Neuronal stem cell (in vitro differentiated cells): ENCODE measurements around the gene MTREX. TPM values are rescaled to one million over a fixed set of nuclear protein-coding genes. Genes with fewer than 3 reads are reported as not detected.

Experiments
- DNase-seq: peaks from one replicate; pipeline ENCODE4 v3.0.0-alpha.2; 2013; ENCODE audit warnings: low spot score
- H2AFZ ChIP-seq: one replicate; pipeline ENCODE4 v1.6.1; 2013; ENCODE audit warnings: mild to moderate bottlenecking, low read length, inconsistent platforms
- H2AK5ac ChIP-seq: 2 replicates; pipeline ENCODE4 v1.6.1; 2013; ENCODE audit warnings: low read depth, mild to moderate bottlenecking, inconsistent platforms, low read length, moderate library complexity, mixed read lengths
- H2BK120ac ChIP-seq: 2 replicates; pipeline ENCODE4 v1.6.1; 2013; ENCODE audit warnings: low read depth, mild to moderate bottlenecking, inconsistent platforms, low read length, moderate library complexity, mixed read lengths
- H2BK12ac ChIP-seq: one replicate; pipeline ENCODE4 v1.6.1; 2013; ENCODE audit warnings: low read length, inconsistent platforms
- H2BK15ac ChIP-seq: 2 replicates; pipeline ENCODE4 v1.6.1; 2013; ENCODE audit warnings: mild to moderate bottlenecking, low read length, inconsistent platforms, mixed read lengths
- H2BK5ac ChIP-seq: one replicate; pipeline ENCODE4 v1.6.1; 2013; ENCODE audit warnings: inconsistent platforms, mild to moderate bottlenecking, low read length, moderate library complexity
- H3K14ac ChIP-seq: one replicate; pipeline ENCODE4 v1.6.1; 2013; ENCODE audit warnings: low read length, inconsistent platforms
- H3K18ac ChIP-seq: 2 replicates; pipeline ENCODE4 v1.6.1; 2013; ENCODE audit warnings: low read length, inconsistent platforms
- H3K23ac ChIP-seq: 2 replicates; pipeline ENCODE4 v1.6.1; 2013; ENCODE audit warnings: low read depth, mild to moderate bottlenecking, mixed read lengths, low read length, inconsistent platforms; ENCODE audit not compliant: poor library complexity
- H3K27ac ChIP-seq: replicated peaks from 3 replicates; pipeline ENCODE4 v1.5.1; 2013; ENCODE audit warnings: low read length, inconsistent platforms
- H3K27me3 ChIP-seq, 3 experiments: 2 replicates each; pipeline ENCODE4 v1.6.1; 2013; ENCODE audit warnings: low read length in 3 of 3, mild to moderate bottlenecking in 2 of 3, inconsistent platforms in 1 of 3, low read depth in 1 of 3, mixed read lengths in 1 of 3, moderate library complexity in 1 of 3; ENCODE audit not compliant: control insufficient read depth in 3 of 3, insufficient read depth in 3 of 3
- H3K36me3 ChIP-seq, 2 donors: replicated peaks in 1 of 2; 2 replicates each; pipeline ENCODE4 v1.6.1; 2013; ENCODE audit warnings: low read length in 2 of 2; ENCODE audit not compliant: control insufficient read depth in 2 of 2, insufficient read depth in 2 of 2
- H3K4ac ChIP-seq: 2 replicates; pipeline ENCODE4 v1.6.1; 2013; ENCODE audit warnings: inconsistent platforms, mild to moderate bottlenecking, low read length, moderate library complexity
- H3K4me1 ChIP-seq, 2 donors: 1 replicate in 1 of 2; 2 replicates in 1 of 2; pipeline ENCODE4 v1.6.1; 2013; ENCODE audit warnings: low read length in 2 of 2, low read depth in 1 of 2; ENCODE audit not compliant: control insufficient read depth in 2 of 2, insufficient read depth in 1 of 2
- H3K4me2 ChIP-seq: one replicate; pipeline ENCODE4 v1.6.1; 2013; ENCODE audit warnings: mild to moderate bottlenecking, low read length, inconsistent platforms; ENCODE audit not compliant: insufficient read depth, poor library complexity, severe bottlenecking
- H3K4me3 ChIP-seq, 2 donors: 2 replicates each; pipeline ENCODE4 v1.5.1; 2013; ENCODE audit warnings: low read length in 2 of 2, mild to moderate bottlenecking in 2 of 2, inconsistent platforms in 1 of 2, moderate library complexity in 1 of 2
- H3K79me1 ChIP-seq: one replicate; pipeline ENCODE4 v1.6.1; 2013; ENCODE audit warnings: low read depth, mild to moderate bottlenecking, inconsistent platforms, low read length, moderate library complexity
- H3K9ac ChIP-seq: one replicate; pipeline ENCODE4 v1.6.1; 2013; ENCODE audit warnings: mild to moderate bottlenecking, low read depth, low read length, inconsistent platforms; ENCODE audit not compliant: poor library complexity
- H3K9me3 ChIP-seq, 2 donors: replicated peaks in 1 of 2; 2 replicates each; pipeline versions ENCODE3 to v1.6.1; 2013; ENCODE audit warnings: low read length in 2 of 2, mild to moderate bottlenecking in 2 of 2, inconsistent platforms in 1 of 2, low read depth in 1 of 2, mixed read lengths in 1 of 2, moderate library complexity in 1 of 2; ENCODE audit not compliant: control insufficient read depth in 2 of 2, insufficient read depth in 1 of 2
- H4K8ac ChIP-seq: one replicate; pipeline ENCODE4 v1.6.1; 2013; ENCODE audit warnings: low read depth, mild to moderate bottlenecking, inconsistent platforms, low read length, moderate library complexity
- H4K91ac ChIP-seq: one replicate; pipeline ENCODE4 v1.6.1; 2013; ENCODE audit warnings: low read length, low read depth, mild to moderate bottlenecking, inconsistent platforms; ENCODE audit not compliant: poor library complexity
- WGBS, 2 donors: extraction: QIAGEN DNeasy Blood & Tissue Kit; methylation state at CpG; one replicate each; pipeline ENCODE4 v1.1.7; 2013; ENCODE audit warnings: missing lambda C conversion rate in 2 of 2, mixed read lengths in 1 of 2; ENCODE audit not compliant: insufficient read length in 2 of 2, insufficient replicate concordance in 1 of 2; ENCODE audit errors: extremely low coverage in 2 of 2; 5-methylcytosine and 5-hydroxymethylcytosine counted together
- polyA plus RNA-seq, 2 experiments: library from polyadenylated mRNA; stranded (reverse); fragments of 200-250 nt; gene quantifications; one replicate each; pipeline ENCODE4 v1.2.3, GENCODE V29; 2013

The MTREX gene
- 50.6 TPM for polyA plus RNA-seq (2013, experiment 1 of 2)
- polyA plus RNA-seq (2013, experiment 2 of 2) = 53.7 TPM

DNA sequence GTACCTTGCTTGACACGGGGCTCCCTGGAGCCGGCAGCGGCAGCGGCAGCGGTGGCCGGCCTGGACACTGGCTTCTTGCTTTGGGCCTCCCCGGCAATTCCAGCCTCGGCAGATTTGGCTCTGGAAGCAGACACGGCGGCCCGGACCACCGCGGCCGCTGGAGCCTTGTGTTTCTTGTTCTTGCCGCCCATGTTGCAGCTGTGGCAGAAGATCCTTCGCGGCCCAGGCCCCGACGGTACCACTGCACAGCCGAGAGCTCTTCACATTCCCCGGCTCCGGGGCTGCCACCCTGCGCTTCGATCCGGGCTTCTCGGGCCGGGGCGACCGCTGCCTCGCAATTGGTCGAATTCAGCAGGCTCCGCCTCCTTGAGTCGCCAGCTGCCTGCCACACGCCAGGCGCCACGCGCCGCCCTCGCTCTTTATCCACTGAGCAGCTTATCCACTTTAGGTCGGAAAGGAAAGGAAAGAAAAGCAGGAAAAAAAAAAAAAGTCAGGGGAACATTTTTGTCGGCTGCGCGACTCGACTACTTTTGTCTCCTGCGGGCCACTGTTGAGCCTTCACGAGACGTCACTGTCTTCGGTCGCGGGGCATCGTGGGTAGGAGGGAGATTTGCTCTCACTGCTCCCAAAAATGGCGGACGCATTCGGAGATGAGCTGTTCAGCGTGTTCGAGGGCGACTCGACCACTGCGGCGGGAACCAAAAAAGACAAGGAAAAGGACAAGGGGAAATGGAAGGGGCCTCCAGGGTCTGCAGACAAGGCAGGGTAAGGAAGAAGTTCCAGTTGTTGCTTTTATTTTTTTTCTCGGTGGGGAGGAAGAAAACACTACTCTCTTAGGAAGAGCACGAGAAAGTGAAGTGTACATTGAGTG, at the start of gene MTREX, which contains the start of gene DHX29:
MTREX (plus strand) TSS at position 607 of the 871 bp plus-strand sequence; CDS start at position 632, 25 bp downstream.
DHX29 (minus strand) TSS at position 312 of the 871 bp plus-strand sequence; CDS start at position 191, 121 bp downstream.
- Histone ChIP-seq H4K91ac (no peak within 1 kb of the TSS), H3K4ac (no peak within 1 kb of the TSS), H3K23ac (peak within 1 kb of the TSS; percentile 59), H2BK15ac (no peak within 1 kb of the TSS), H3K9me3 (peaks cover 0 to 19% of the 10 kb centered on the region in 2 donors), H3K27me3 (no peaks in the 10 kb centered on the region), H3K36me3 (peaks cover 0 to 31% of the 10 kb centered on the region in 2 donors), H3K14ac (peak within 1 kb of the TSS; percentile 94), H2AK5ac (no peak within 1 kb of the TSS), H2BK12ac (no peak within 1 kb of the TSS), H3K4me2 (peak within 1 kb of the TSS; percentile 63), H3K79me1 (peaks cover 4% of the 10 kb centered on the region), H2BK120ac (peak within 1 kb of the TSS; percentile 9), H4K8ac (no peak within 1 kb of the TSS), H3K18ac (peak within 1 kb of the TSS; percentile 94), H2BK5ac (peak within 1 kb of the TSS; percentile 84), H3K9ac (peak within 1 kb of the TSS; percentile 81), H3K4me3 (peak within 1 kb of the TSS; percentile 68 to 87), H3K4me1 (peaks cover 4 to 10% of the 10 kb centered on the region in 2 donors), H2AFZ (peak within 1 kb of the TSS; percentile 93), H3K27ac (peak within 1 kb of the TSS; percentile 94)
- WGBS, 2 donors = no CpG with 5 or more reads among the region's 62 CpGs
- DNase-seq = peak; percentile 88

DNA sequence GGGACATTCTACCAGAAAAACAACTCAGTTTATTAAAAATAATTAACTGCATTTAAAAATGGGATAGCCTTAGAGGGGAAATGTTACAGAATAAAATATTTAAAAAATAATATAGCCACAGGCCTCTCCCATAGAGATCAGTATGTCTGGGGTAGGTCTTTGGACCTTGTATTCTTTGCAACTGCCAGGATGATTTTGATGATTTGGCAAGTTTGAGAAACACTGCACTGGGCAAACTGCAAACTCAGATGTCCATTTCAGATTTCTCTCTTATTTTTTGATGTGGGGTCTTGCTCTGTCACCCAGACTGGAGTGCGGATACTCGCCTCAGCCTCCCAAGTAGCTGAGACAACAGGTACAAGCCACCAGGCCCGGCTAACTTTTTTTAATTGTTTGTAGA, 49.5 kb upstream of the MTREX start:
- Histone ChIP-seq H3K4ac (no peak overlapping the region), H3K9ac (no peak overlapping the region), H3K36me3 (peaks cover 0 to 87% of the 10 kb centered on the region in 2 donors), H3K4me1 (no peaks in the 10 kb centered on the region), H2AK5ac (no peak overlapping the region), H3K23ac (no peak overlapping the region), H3K27ac (no peak overlapping the region), H3K4me2 (no peak overlapping the region), H3K4me3 (no peak overlapping the region), H4K91ac (no peak overlapping the region), H2BK15ac (no peak overlapping the region), H3K14ac (no peak overlapping the region), H3K18ac (no peak overlapping the region), H4K8ac (no peak overlapping the region), H3K9me3 (no peaks in the 10 kb centered on the region), H3K27me3 (no peaks in the 10 kb centered on the region), H2BK12ac (no peak overlapping the region), H2BK120ac (no peak overlapping the region), H3K79me1 (no peaks in the 10 kb centered on the region), H2AFZ (no peak overlapping the region), H2BK5ac (no peak overlapping the region)
- WGBS, 2 donors = no CpG with 5 or more reads among the region's 3 CpGs
- no peak for DNase-seq

GRCh38 chr5:55276771-55277170, 31.0 kb upstream of the MTREX start:
- Histone ChIP-seq H3K4me1 (no peaks in the 10 kb centered on the region), H4K8ac (no peak overlapping the region), H3K4ac (no peak overlapping the region), H3K27me3 (no peaks in the 10 kb centered on the region), H3K27ac (no peak overlapping the region), H2AFZ (no peak overlapping the region), H2BK12ac (no peak overlapping the region), H2BK15ac (no peak overlapping the region), H3K4me2 (no peak overlapping the region), H3K23ac (no peak overlapping the region), H3K9ac (no peak overlapping the region), H4K91ac (no peak overlapping the region), H3K79me1 (no peaks in the 10 kb centered on the region), H3K36me3 (peaks cover 13 to 95% of the 10 kb centered on the region in 2 donors), H3K18ac (no peak overlapping the region), H3K9me3 (no peaks in the 10 kb centered on the region), H2BK5ac (no peak overlapping the region), H2AK5ac (no peak overlapping the region), H2BK120ac (no peak overlapping the region), H3K4me3 (no peak overlapping the region), H3K14ac (no peak overlapping the region)
- no peak for DNase-seq
- no CpG with 5 or more reads among the region's 1 CpG for WGBS, 2 donors

DNA sequence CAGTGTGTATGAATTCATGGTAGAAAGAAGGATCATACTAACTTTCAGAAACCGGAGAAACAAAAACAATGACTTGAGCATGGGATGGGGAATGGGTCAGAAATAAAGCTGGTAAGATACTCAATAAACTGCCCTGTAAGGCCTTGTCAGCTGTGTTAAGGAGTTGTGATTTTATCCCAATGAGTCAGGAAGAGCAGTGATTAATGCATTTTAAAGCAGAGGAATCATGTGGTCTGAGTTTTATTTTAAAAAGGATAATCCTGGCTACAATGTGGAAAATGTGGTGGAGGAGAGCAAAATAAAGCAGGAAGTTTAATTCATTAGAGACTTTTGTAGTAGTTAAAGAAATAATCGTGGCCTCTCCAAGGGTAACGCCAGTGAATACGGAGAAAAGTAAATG, 29.0 kb upstream of the MTREX start:
- Histone ChIP-seq H2AFZ (no peak overlapping the region), H2BK12ac (no peak overlapping the region), H2BK15ac (no peak overlapping the region), H4K91ac (no peak overlapping the region), H3K4ac (no peak overlapping the region), H3K79me1 (no peaks in the 10 kb centered on the region), H3K36me3 (peaks cover 17 to 96% of the 10 kb centered on the region in 2 donors), H3K18ac (no peak overlapping the region), H2BK120ac (no peak overlapping the region), H4K8ac (no peak overlapping the region), H3K27ac (no peak overlapping the region), H3K4me3 (no peak overlapping the region), H3K27me3 (no peaks in the 10 kb centered on the region), H3K9me3 (no peaks in the 10 kb centered on the region), H3K4me2 (no peak overlapping the region), H2AK5ac (no peak overlapping the region), H2BK5ac (no peak overlapping the region), H3K9ac (no peak overlapping the region), H3K14ac (no peak overlapping the region), H3K4me1 (no peaks in the 10 kb centered on the region), H3K23ac (no peak overlapping the region)
- DNase-seq = no peak
- WGBS, 2 donors = no CpG with 5 or more reads among the region's 4 CpGs
